ENCODE data around the gene PRRG1.

PRRG1 gene

GRCh38 chrX:37353646-37354045, 4.5 kb downstream of the PRRG1 start:
- peaks cover 16% of the 10 kb centered on the region for H3K27me3 Mint-ChIP-seq (ENCODE audit: low read depth)
- no peak overlapping the region for H3K27ac Mint-ChIP-seq
- no peaks in the 10 kb centered on the region for H3K36me3 Mint-ChIP-seq (ENCODE audit: low read depth)
- H3K4me3 Mint-ChIP-seq = no peak overlapping the region
- H3K9me3 Mint-ChIP-seq = no peaks in the 10 kb centered on the region
- H3K4me1 Mint-ChIP-seq (ENCODE audit: low read depth) = no peaks in the 10 kb centered on the region

GRCh38 chrX:37357436-37357835, 8.3 kb downstream of the PRRG1 start:
- Mint-ChIP-seq H3K9me3 (no peaks in the 10 kb centered on the region), H3K27me3 (ENCODE audit: low read depth) (no peaks in the 10 kb centered on the region), H3K4me3 (no peak overlapping the region), H3K27ac (no peak overlapping the region), H3K4me1 (ENCODE audit: low read depth) (no peaks in the 10 kb centered on the region), H3K36me3 (ENCODE audit: low read depth) (no peaks in the 10 kb centered on the region)

GRCh38 chrX:37361596-37361995, 12.4 kb downstream of the PRRG1 start:
- Mint-ChIP-seq H3K36me3 (ENCODE audit: low read depth) (no peaks in the 10 kb centered on the region), H3K4me3 (no peak overlapping the region), H3K4me1 (ENCODE audit: low read depth) (no peaks in the 10 kb centered on the region), H3K27me3 (ENCODE audit: low read depth) (no peaks in the 10 kb centered on the region), H3K27ac (no peak overlapping the region), H3K9me3 (no peaks in the 10 kb centered on the region)

- Mint-ChIP-seq H3K27me3 (ENCODE audit: low read depth) (no peaks in the 10 kb centered on the region), H3K4me1 (ENCODE audit: low read depth) (no peaks in the 10 kb centered on the region), H3K27ac (no peak overlapping the region), H3K36me3 (ENCODE audit: low read depth) (no peaks in the 10 kb centered on the region), H3K4me3 (no peak overlapping the region), H3K9me3 (no peaks in the 10 kb centered on the region)
Measured at GRCh38 chrX:37364666-37365065, 15.5 kb downstream of the PRRG1 start.

GRCh38 chrX:37367946-37368345, 18.8 kb downstream of the PRRG1 start:
- Mint-ChIP-seq H3K4me3 (no peak overlapping the region), H3K27ac (no peak overlapping the region), H3K4me1 (ENCODE audit: low read depth) (no peaks in the 10 kb centered on the region), H3K9me3 (no peaks in the 10 kb centered on the region), H3K36me3 (ENCODE audit: low read depth) (no peaks in the 10 kb centered on the region), H3K27me3 (ENCODE audit: low read depth) (no peaks in the 10 kb centered on the region)

- H3K9me3 Mint-ChIP-seq = no peaks in the 10 kb centered on the region
- H3K4me3 Mint-ChIP-seq = no peak overlapping the region
- H3K27ac Mint-ChIP-seq = no peak overlapping the region
- H3K27me3 Mint-ChIP-seq (ENCODE audit: low read depth) = no peaks in the 10 kb centered on the region
- H3K4me1 Mint-ChIP-seq (ENCODE audit: low read depth) = no peaks in the 10 kb centered on the region
- H3K36me3 Mint-ChIP-seq (ENCODE audit: low read depth) = no peaks in the 10 kb centered on the region
Measured at GRCh38 chrX:37370499-37371141, 21.5 kb downstream of the PRRG1 start.

GRCh38 chrX:37371578-37371991, 22.4 kb downstream of the PRRG1 start:
- no peaks in the 10 kb centered on the region for H3K4me1 Mint-ChIP-seq (ENCODE audit: low read depth)

GRCh38 chrX:37378404-37378803, 29.2 kb downstream of the PRRG1 start:
- no peak overlapping the region for H3K27ac Mint-ChIP-seq
- no peak overlapping the region for H3K4me3 Mint-ChIP-seq
- H3K27me3 Mint-ChIP-seq (ENCODE audit: low read depth) = no peaks in the 10 kb centered on the region

More at GRCh38 chrX:37371578-37371991, 22.4 kb downstream of the PRRG1 start:
- no peaks in the 10 kb centered on the region for H3K27me3 Mint-ChIP-seq (ENCODE audit: low read depth)
- no peaks in the 10 kb centered on the region for H3K36me3 Mint-ChIP-seq (ENCODE audit: low read depth)
- H3K9me3 Mint-ChIP-seq = no peaks in the 10 kb centered on the region
- no peak overlapping the region for H3K4me3 Mint-ChIP-seq
- H3K27ac Mint-ChIP-seq = no peak overlapping the region

GRCh38 chrX:37378830-37379229, 29.7 kb downstream of the PRRG1 start:
- Mint-ChIP-seq H3K36me3 (ENCODE audit: low read depth) (no peaks in the 10 kb centered on the region), H3K4me1 (ENCODE audit: low read depth) (no peaks in the 10 kb centered on the region), H3K27me3 (ENCODE audit: low read depth) (no peaks in the 10 kb centered on the region), H3K4me3 (no peak overlapping the region), H3K27ac (no peak overlapping the region), H3K9me3 (no peaks in the 10 kb centered on the region)

More at GRCh38 chrX:37378404-37378803, 29.2 kb downstream of the PRRG1 start:
- no peaks in the 10 kb centered on the region for H3K9me3 Mint-ChIP-seq
- no peaks in the 10 kb centered on the region for H3K36me3 Mint-ChIP-seq (ENCODE audit: low read depth)
- H3K4me1 Mint-ChIP-seq (ENCODE audit: low read depth) = no peaks in the 10 kb centered on the region

GRCh38 chrX:37380256-37380655, 31.1 kb downstream of the PRRG1 start:
- no peak overlapping the region for H3K27ac Mint-ChIP-seq
- H3K4me1 Mint-ChIP-seq (ENCODE audit: low read depth) = no peaks in the 10 kb centered on the region
- H3K27me3 Mint-ChIP-seq (ENCODE audit: low read depth) = no peaks in the 10 kb centered on the region
- H3K4me3 Mint-ChIP-seq = no peak overlapping the region
- no peaks in the 10 kb centered on the region for H3K36me3 Mint-ChIP-seq (ENCODE audit: low read depth)
- no peaks in the 10 kb centered on the region for H3K9me3 Mint-ChIP-seq

- H3K4me3 Mint-ChIP-seq = no peak overlapping the region
- no peaks in the 10 kb centered on the region for H3K4me1 Mint-ChIP-seq (ENCODE audit: low read depth)
- no peaks in the 10 kb centered on the region for H3K27me3 Mint-ChIP-seq (ENCODE audit: low read depth)
- no peaks in the 10 kb centered on the region for H3K9me3 Mint-ChIP-seq
- no peaks in the 10 kb centered on the region for H3K36me3 Mint-ChIP-seq (ENCODE audit: low read depth)
- no peak overlapping the region for H3K27ac Mint-ChIP-seq
Measured at GRCh38 chrX:37380924-37381323, 31.8 kb downstream of the PRRG1 start.

GRCh38 chrX:37383313-37383712, 34.1 kb downstream of the PRRG1 start:
- Mint-ChIP-seq H3K4me3 (no peak overlapping the region), H3K9me3 (no peaks in the 10 kb centered on the region), H3K4me1 (ENCODE audit: low read depth) (no peaks in the 10 kb centered on the region), H3K27me3 (ENCODE audit: low read depth) (no peaks in the 10 kb centered on the region), H3K36me3 (ENCODE audit: low read depth) (no peaks in the 10 kb centered on the region), H3K27ac (no peak overlapping the region)

- Mint-ChIP-seq H3K27me3 (ENCODE audit: low read depth) (no peaks in the 10 kb centered on the region), H3K4me1 (ENCODE audit: low read depth) (no peaks in the 10 kb centered on the region), H3K4me3 (no peak overlapping the region), H3K36me3 (ENCODE audit: low read depth) (no peaks in the 10 kb centered on the region), H3K9me3 (no peaks in the 10 kb centered on the region), H3K27ac (no peak overlapping the region)
Measured at GRCh38 chrX:37388413-37388812, 39.2 kb downstream of the PRRG1 start.

GRCh38 chrX:37405956-37406355, 56.8 kb downstream of the PRRG1 start:
- H3K4me3 Mint-ChIP-seq = no peak overlapping the region
- H3K27me3 Mint-ChIP-seq (ENCODE audit: low read depth) = no peaks in the 10 kb centered on the region
- no peaks in the 10 kb centered on the region for H3K4me1 Mint-ChIP-seq (ENCODE audit: low read depth)
- H3K27ac Mint-ChIP-seq = no peak overlapping the region
- H3K36me3 Mint-ChIP-seq (ENCODE audit: low read depth) = no peaks in the 10 kb centered on the region
- H3K9me3 Mint-ChIP-seq = no peaks in the 10 kb centered on the region

- no peaks in the 10 kb centered on the region for H3K27me3 Mint-ChIP-seq (ENCODE audit: low read depth)
- no peaks in the 10 kb centered on the region for H3K36me3 Mint-ChIP-seq (ENCODE audit: low read depth)
- H3K9me3 Mint-ChIP-seq = no peaks in the 10 kb centered on the region
- no peak overlapping the region for H3K27ac Mint-ChIP-seq
- no peaks in the 10 kb centered on the region for H3K4me1 Mint-ChIP-seq (ENCODE audit: low read depth)
- no peak overlapping the region for H3K4me3 Mint-ChIP-seq
Measured at GRCh38 chrX:37407736-37408135, 58.6 kb downstream of the PRRG1 start.

GRCh38 chrX:37409278-37409677, 60.1 kb downstream of the PRRG1 start:
- Mint-ChIP-seq H3K4me1 (ENCODE audit: low read depth) (no peaks in the 10 kb centered on the region), H3K36me3 (ENCODE audit: low read depth) (no peaks in the 10 kb centered on the region), H3K9me3 (no peaks in the 10 kb centered on the region)

More at GRCh38 chrX:37409278-37409677, 60.1 kb downstream of the PRRG1 start:
- Mint-ChIP-seq H3K27ac (no peak overlapping the region), H3K4me3 (no peak overlapping the region), H3K27me3 (ENCODE audit: low read depth) (no peaks in the 10 kb centered on the region)
